ENCODE measurements around the gene TRIM38. TPM values are rescaled to one million over a fixed set of nuclear protein-coding genes. Genes with fewer than 3 reads are reported as not detected.

The TRIM38 gene
- total RNA-seq, 1 experiment from 2014 or later = 0.70 TPM

GRCh38 chr6:26019261-26019830 lies 56.7 kb downstream of the TRIM38 start:
- Mint-ChIP-seq H3K9me3 (ENCODE audit: unreplicated experiment) (no peaks in the 10 kb centered on the region), H3K27ac (ENCODE audit: unreplicated experiment) (no peak overlapping the region), H3K27me3 (ENCODE audit: insufficient read depth, unreplicated experiment) (no peaks in the 10 kb centered on the region), H3K4me1 (ENCODE audit: low read depth, unreplicated experiment) (peaks cover 6% of the 10 kb centered on the region), H3K4me3 (ENCODE audit: unreplicated experiment) (peak overlapping the region; percentile 27), H3K36me3 (ENCODE audit: insufficient read depth, unreplicated experiment) (peaks cover 14% of the 10 kb centered on the region)
- no peak for DNase-seq
- Histone ChIP-seq H3K4me3 (ENCODE audit: low read depth, low read length) (no peak overlapping the region), H3K9me3 (no peaks in the 10 kb centered on the region), H3K36me3 (ENCODE audit: control insufficient read depth, insufficient read depth, low read length) (no peaks in the 10 kb centered on the region), H3K4me1 (peaks cover 7% of the 10 kb centered on the region), H3K27me3 (replicated peaks; ENCODE audit: control insufficient read depth, insufficient read depth, low read length) (no peaks in the 10 kb centered on the region)
- POLR2A ChIA-PET = no interaction called here
- CTCF ChIA-PET = no interaction called here
- BruUV-seq (replicated peaks) = no TSS peak
- TF ChIP-seq, protein P1, sequence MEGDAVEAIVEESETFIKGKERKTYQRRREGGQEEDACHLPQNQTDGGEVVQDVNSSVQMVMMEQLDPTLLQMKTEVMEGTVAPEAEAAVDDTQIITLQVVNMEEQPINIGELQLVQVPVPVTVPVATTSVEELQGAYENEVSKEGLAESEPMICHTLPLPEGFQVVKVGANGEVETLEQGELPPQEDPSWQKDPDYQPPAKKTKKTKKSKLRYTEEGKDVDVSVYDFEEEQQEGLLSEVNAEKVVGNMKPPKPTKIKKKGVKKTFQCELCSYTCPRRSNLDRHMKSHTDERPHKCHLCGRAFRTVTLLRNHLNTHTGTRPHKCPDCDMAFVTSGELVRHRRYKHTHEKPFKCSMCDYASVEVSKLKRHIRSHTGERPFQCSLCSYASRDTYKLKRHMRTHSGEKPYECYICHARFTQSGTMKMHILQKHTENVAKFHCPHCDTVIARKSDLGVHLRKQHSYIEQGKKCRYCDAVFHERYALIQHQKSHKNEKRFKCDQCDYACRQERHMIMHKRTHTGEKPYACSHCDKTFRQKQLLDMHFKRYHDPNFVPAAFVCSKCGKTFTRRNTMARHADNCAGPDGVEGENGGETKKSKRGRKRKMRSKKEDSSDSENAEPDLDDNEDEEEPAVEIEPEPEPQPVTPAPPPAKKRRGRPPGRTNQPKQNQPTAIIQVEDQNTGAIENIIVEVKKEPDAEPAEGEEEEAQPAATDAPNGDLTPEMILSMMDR (IDR thresholded peaks at IDR 0.05; ENCODE audit: insufficient read depth in 1 of 2, low read depth in 1 of 2, low read length in 1 of 2, severe bottlenecking in 1 of 2, unreplicated experiment in 1 of 2) = no peak
- intact Hi-C loops (cut with micrococcal nuclease; ENCODE audit: unreplicated experiment) = no loop called here

DNA sequence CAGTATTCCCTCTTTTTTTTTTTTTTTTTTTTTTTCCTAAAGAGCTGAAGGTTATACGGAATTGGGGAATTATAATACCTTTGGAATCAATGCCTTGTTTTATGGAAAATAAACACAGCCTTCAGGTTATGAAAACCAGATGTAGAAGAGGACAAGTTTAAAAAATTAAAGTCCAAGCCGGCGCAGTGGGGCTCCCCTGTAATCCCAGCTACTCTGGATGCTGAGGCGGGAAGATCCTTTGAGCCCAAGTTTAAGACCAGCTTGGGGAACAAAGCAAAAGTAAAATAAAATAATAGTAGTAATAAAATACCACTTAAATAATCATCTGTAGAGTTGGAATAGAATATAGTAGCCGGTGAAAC lies 57.3 kb downstream of the TRIM38 start:
- CTCF ChIA-PET = no interaction called here
- POLR2A ChIA-PET = no interaction called here
- no peak for DNase-seq
- Histone ChIP-seq H3K27me3 (replicated peaks; ENCODE audit: control insufficient read depth, insufficient read depth, low read length) (no peaks in the 10 kb centered on the region), H3K4me3 (ENCODE audit: low read depth, low read length) (no peak overlapping the region), H3K36me3 (ENCODE audit: control insufficient read depth, insufficient read depth, low read length) (no peaks in the 10 kb centered on the region), H3K4me1 (peaks cover 7% of the 10 kb centered on the region), H3K9me3 (no peaks in the 10 kb centered on the region)
- Mint-ChIP-seq H3K4me3 (ENCODE audit: unreplicated experiment) (peak overlapping the region; percentile 27), H3K36me3 (ENCODE audit: insufficient read depth, unreplicated experiment) (peaks cover 14% of the 10 kb centered on the region), H3K27ac (ENCODE audit: unreplicated experiment) (no peak overlapping the region), H3K27me3 (ENCODE audit: insufficient read depth, unreplicated experiment) (no peaks in the 10 kb centered on the region), H3K9me3 (ENCODE audit: unreplicated experiment) (no peaks in the 10 kb centered on the region), H3K4me1 (ENCODE audit: low read depth, unreplicated experiment) (peaks cover 7% of the 10 kb centered on the region)
- BruUV-seq (replicated peaks) = no TSS peak
- intact Hi-C loops (cut with micrococcal nuclease; ENCODE audit: unreplicated experiment) = loop anchor here (10.0 kb wide), 1 partner anchor 1815 kb away; a partner anchor contains a TSS
- TF ChIP-seq, protein P1 (IDR thresholded peaks at IDR 0.05; ENCODE audit: insufficient read depth in 1 of 2, low read depth in 1 of 2, low read length in 1 of 2, severe bottlenecking in 1 of 2, unreplicated experiment in 1 of 2) = no peak

GRCh38 chr6:26020329-26021000 lies 57.9 kb downstream of the TRIM38 start:
- CTCF ChIA-PET = interaction anchor here (1.0 to 1.9 kb wide), 4 partner anchors 9 to 302 kb away, joined by 3 to 20 read pairs (median 4); no protein-coding TSS in a partner anchor
- Histone ChIP-seq H3K9me3 (no peaks in the 10 kb centered on the region), H3K4me3 (ENCODE audit: low read depth, low read length) (peak overlapping the region; percentile 87), H3K4me1 (peaks cover 9% of the 10 kb centered on the region), H3K36me3 (ENCODE audit: control insufficient read depth, insufficient read depth, low read length) (no peaks in the 10 kb centered on the region), H3K27me3 (replicated peaks; ENCODE audit: control insufficient read depth, insufficient read depth, low read length) (no peaks in the 10 kb centered on the region)
- no peak for DNase-seq
- Mint-ChIP-seq H3K27ac (ENCODE audit: unreplicated experiment) (peak overlapping the region; percentile 87), H3K9me3 (ENCODE audit: unreplicated experiment) (no peaks in the 10 kb centered on the region), H3K27me3 (ENCODE audit: insufficient read depth, unreplicated experiment) (no peaks in the 10 kb centered on the region), H3K36me3 (ENCODE audit: insufficient read depth, unreplicated experiment) (peaks cover 17% of the 10 kb centered on the region), H3K4me1 (ENCODE audit: low read depth, unreplicated experiment) (peaks cover 7% of the 10 kb centered on the region), H3K4me3 (ENCODE audit: unreplicated experiment) (peak overlapping the region; percentile 78)
- intact Hi-C loops (cut with micrococcal nuclease; ENCODE audit: unreplicated experiment) = loop anchor here (10.0 kb wide), 1 partner anchor 1814 kb away; a partner anchor contains a TSS
- TF ChIP-seq, protein P1 (IDR thresholded peaks at IDR 0.05; ENCODE audit: insufficient read depth in 1 of 2, low read depth in 1 of 2, low read length in 1 of 2, severe bottlenecking in 1 of 2, unreplicated experiment in 1 of 2) = no peak
- POLR2A ChIA-PET = interaction anchor here (0.5 to 2.9 kb wide), 15 partner anchors 9 to 1818 kb away, joined by 3 to 91 read pairs (median 6); a partner anchor contains a TSS
- BruUV-seq (replicated peaks) = no TSS peak
